Activated CD4-positive, alpha-beta T cell treated with anti-CD3 and anti-CD28 coated beads for 1 hour (primary cell): ENCODE measurements around the gene SEC14L2.
"Not testable (repeated sequence)": the region's sequence is repeated elsewhere in the genome, so short reads cannot be mapped to it uniquely, and the experiment has no call there.

Experiments
- DNase-seq: peaks from one replicate; pipeline ENCODE4 v3.0.0-alpha.2; 2020

SEC14L2 gene

GRCh38 chr22:30430933-30431332 lies 34.1 kb downstream of the SEC14L2 start:
- no peak for DNase-seq

GRCh38 chr22:30432096-30432495 lies 35.3 kb downstream of the SEC14L2 start:
- DNase-seq, result no peak

DNA sequence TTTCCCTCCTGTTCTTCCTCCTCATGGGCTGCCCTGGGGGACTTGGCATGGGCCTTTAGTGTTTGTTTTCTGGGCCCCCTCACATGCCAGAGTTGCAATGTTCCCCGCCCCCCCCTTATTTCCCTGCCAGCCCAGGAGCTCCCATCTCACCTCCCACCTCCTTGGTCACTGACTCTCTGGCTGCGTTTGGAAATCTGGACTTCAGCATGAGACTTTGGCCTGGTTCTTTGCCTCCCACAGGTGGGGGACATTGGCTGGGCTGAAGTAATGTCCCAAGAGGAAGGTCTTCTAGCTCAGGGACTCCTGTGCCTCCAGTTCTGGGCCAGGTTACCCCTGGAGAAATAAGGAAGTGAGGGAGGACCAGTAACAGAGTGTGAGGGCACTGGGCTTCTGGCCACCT lies 35.7 kb downstream of the SEC14L2 start:
- DNase-seq, result no peak

- no peak for DNase-seq
Measured at GRCh38 chr22:30433227-30433626, 36.4 kb downstream of the SEC14L2 start.

DNA sequence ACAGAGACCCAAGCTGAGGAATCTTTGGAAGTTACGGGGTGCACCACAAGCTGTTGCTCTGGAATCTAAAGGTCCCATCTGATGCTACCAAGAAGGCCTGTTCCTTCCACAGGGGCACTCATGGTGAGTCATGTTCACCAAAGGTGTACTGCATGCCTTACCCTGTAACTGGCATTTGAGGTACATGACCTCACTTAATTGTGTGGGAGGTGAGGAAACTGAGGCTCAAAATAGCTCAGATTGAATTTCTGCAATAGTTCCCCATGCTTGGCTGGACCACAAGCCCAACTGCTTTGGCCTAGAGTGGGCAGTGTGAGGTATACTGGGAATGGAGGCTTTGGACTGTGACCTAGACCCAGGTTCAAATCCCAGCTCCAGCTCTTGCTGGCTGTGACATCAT lies 37.0 kb downstream of the SEC14L2 start:
- no peak for DNase-seq

- no peak for DNase-seq
Measured at GRCh38 chr22:30434843-30435242, 38.0 kb downstream of the SEC14L2 start.

- peak; percentile 62 for DNase-seq
Measured at GRCh38 chr22:30435674-30436126, 38.9 kb downstream of the SEC14L2 start.

DNA sequence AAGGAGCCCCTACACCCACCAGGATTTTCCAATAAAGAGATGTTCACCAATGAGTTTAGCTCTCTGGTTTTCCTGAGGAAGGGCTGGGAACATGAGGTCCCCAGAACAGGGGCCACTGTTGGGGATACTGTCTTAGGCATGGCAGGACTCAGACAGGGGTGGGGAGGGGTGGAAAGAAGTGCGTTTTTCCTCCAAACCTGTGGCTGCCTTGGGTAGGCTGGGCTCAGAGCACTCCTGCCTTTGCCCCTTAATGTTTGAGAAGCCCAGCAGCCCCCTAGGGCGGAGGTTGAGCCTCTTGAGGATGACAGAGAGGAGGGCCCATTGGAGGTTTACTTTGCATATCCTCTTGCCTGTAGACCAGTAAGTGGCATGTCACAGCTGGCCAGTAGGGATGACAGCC lies 39.4 kb downstream of the SEC14L2 start:
- DNase-seq, result no peak

GRCh38 chr22:30438559-30438958 lies 41.7 kb downstream of the SEC14L2 start:
- DNase-seq, result no peak

DNA sequence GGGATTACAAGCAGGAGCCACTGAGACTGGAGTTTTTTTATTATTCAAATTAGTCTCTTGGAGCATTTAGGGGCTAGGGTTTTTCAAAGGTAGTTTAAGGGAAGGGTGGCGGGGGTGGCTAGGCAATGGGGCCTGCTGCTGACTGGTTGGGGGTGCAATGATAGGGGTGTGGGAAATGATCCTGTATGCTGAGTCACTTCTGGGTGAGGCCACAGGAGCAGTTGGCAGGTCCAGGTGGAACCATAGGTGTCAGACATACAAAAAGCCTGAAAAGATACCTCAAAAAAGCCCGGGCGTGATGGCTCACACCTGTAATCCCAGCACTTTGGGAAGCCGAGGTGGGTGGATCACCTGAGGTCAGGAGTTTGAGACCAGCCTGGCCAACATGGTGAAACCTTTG lies 42.4 kb downstream of the SEC14L2 start:
- no peak for DNase-seq

- no peak for DNase-seq
Measured at GRCh38 chr22:30439836-30440235, 43.0 kb downstream of the SEC14L2 start.

- no peak for DNase-seq
Measured at GRCh38 chr22:30441088-30441487, 44.3 kb downstream of the SEC14L2 start.

DNA sequence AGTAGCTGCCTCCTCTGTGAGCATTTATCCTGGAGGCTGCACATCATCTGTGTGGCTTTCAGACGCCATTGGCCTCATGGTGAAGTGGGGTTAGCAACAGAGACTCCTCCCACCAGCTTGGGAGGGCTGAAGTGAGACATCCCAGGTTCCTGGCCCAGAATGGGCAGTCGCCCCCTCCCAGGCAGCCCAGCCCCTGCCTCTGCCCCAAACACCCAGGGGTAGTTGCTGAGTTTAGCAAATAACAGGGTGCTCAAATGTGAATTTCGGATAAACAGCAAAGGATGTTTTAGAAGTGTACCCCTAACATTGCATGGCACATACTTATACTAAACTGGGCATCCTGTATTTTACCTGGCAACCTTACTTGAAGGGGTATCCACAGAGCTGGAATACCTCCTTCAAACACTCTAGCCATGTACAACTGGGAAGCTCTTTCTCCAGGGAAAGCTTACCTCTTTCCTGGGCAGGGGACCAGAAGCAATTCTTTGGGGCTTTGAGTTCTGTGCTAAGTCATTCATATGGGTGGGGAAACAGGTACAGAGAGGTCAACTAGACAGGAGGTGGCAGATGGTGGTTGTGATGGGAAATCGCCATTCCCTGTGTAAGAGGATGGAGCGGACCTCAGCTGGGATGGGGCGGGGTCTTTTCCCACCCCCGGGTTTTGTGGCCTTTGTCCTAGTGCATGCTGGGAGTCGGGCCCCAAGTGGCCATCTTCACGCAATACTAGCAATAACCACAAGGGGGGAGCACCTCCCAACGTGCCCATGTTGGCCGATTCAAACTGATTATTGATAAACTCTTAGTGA lies 48.0 kb downstream of the SEC14L2 start:
- DNase-seq, result no peak

DNA sequence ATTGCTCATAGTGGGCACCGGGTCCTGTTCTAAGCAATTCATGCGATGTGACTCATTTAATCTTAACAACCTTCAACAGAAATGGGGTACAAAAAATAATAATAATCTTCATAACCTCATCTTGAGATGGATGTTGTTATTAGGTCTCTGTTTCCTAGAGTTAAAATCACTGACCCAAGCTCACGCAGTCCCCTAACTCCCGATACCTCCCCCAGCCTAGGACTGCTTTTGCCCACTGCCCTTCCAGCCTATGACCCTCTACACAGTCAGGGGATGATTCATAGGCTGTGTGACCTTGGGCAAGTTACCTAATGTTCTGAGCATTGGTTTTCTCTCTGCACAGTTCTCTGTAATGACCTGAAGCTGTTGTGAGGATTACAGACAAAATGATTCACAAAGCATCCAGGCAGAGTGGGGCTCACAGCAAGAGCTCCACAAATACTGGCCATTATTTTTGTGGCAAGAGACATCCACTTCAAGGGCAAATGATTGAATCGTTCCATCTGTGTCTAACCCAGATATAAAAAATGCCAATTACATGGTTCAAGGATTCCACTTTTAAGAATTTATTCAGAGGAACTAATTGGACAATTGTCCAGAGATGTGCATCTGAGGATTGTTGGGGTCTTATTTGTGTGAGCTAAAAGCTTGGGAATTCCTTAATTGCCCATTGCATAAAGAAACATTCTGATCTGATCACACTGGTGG lies 48.8 kb downstream of the SEC14L2 start:
- DNase-seq, result no peak

DNA sequence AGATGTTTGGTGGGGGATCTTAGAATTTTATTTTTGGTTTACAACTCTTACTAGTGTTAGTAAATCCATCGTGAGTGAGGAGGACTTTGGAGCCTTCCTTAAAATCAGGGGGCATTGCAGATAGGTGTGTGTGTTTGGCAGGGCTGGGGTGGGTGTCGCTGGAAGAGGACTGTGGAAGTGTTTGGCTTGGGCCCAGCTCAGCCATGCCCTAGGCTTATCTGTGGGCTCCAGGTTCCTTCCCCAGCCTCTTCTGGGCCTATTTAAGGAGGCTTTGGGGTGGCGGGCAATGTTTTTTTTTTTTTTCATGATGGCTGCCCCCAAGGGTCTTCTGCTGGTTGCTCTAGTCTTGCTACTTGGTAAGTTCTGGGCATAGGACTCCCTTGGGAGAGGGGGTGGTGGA lies 50.8 kb downstream of the SEC14L2 start:
- DNase-seq, result no peak

DNA sequence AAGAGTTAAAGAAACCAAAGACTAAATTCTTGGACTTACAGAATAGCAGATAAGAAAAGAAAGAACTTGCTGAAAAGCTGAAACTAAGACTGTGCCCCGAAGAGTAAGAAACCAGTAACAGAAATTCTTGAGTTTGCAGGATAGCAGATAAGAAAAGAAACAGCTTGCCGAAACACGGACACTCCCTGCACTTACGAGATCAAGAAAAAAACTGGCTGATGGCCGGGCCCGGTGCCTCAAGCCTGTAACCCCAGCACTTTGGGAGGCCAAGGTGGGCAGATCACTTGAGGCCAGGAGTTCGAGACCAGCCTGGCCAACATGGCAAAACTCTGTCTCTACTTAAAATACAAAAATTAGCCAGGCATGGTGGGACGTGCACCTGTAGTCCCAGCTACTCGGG lies 54.7 kb downstream of the SEC14L2 start:
- DNase-seq, result not testable (repeated sequence)

- no peak for DNase-seq
Measured at GRCh38 chr22:30452861-30453260, 56.0 kb downstream of the SEC14L2 start.

DNA sequence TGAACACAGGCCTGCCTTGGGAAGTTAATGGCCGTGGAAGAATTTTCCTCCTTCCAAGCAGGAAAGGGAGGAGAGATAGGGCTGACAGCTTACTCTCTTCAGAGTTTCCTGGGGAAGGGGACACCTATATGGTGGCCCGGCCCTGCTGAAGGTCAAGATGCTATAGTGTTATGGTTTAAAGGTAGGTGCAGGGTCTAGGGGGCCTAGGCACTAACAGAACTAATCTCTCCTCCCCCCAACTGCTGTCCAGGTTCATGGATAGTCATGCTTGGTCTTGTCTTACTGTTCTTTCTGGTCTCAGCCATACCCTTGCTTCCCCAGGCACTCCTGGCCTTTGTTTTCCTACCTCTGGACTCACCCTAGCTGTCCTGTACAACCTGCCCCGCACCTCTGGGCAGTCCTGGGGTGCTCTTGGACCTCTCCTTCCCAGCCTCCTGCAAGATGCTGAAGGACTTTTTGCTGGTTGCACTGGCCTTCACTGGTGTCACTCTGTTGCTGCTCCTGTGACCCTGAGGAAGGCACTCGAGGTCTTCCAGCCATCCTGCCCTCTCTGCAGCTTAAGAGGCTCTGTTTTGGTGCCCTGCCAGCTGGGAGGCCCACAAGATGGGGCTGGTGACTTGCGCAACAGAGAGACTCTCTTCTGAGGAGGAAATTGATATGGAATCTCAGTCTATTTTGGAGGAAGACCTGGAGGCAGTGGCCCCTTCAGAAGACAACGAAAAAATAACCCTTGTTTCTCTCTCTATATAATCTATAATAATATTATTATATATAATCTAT lies 57.1 kb downstream of the SEC14L2 start:
- DNase-seq, result no peak

DNA sequence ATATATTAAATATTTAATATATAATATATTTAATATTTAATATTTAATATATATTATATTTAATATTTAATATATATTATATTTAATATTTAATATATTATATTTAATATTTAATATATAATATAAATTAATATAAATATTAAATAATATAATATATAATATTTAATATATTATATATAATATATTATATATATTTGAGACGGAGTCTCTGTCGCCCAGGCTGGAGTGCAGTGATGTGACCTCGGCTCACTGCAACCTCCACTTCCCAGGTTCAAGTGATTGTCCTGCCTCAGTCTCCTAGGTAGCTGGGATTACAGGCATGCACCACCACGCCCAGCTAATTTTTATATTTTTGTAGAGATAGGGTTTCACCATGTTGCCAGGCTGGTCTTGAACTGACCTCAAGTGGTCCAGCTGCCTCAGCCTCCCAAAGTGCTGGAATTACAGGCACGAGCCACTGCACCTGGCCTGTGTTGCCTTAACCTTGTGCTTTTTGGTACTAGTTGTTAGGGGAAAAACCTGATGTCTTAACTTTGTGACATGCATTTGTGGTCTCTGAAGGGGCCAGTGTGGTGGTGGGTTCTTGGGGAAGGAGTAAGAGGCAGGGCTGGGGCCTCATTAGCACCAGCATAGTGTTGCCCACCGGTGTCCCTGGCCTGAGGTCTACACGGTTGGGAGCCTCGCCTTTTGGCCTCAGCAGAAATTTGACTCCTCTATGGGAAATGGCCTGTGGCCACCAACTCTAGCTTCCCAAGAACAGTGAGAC lies 58.4 kb downstream of the SEC14L2 start:
- no peak for DNase-seq

GRCh38 chr22:30457981-30458380 lies 61.2 kb downstream of the SEC14L2 start:
- DNase-seq, result no peak

- DNase-seq, result no peak
Measured at GRCh38 chr22:30459181-30460052, 62.6 kb downstream of the SEC14L2 start.

- no peak for DNase-seq
Measured at GRCh38 chr22:30460147-30460546, 63.3 kb downstream of the SEC14L2 start.
